Astrocyte (in vitro differentiated cells and primary cell): ENCODE results near the gene OSBP2. TPM values are rescaled to one million over a fixed set of nuclear protein-coding genes. Genes with fewer than 3 reads are reported as not detected.

Source experiments
- DNase-seq: peaks from one replicate; pipeline ENCODE4 v3.0.0-alpha.2; 2010; ENCODE audit warnings: low read depth
- FAIRE-seq: peaks from 2 replicates; lab custom pipeline; 2011; peaks lifted over from hg19 to GRCh38; lab: Jason Lieb, UNC
- H2AFZ ChIP-seq: 2 replicates; pipeline ENCODE4 v1.6.0; 2012; ENCODE audit warnings: low read depth, low read length, inconsistent platforms
- H3K27ac ChIP-seq: 2 replicates; pipeline ENCODE4 v1.5.1; 2011; ENCODE audit warnings: low read depth, low read length, inconsistent platforms
- H3K27me3 ChIP-seq: 2 replicates; pipeline ENCODE4 v1.6.0; 2011; ENCODE audit warnings: low read length, inconsistent platforms; ENCODE audit not compliant: insufficient read depth
- H3K36me3 ChIP-seq: 2 replicates; pipeline ENCODE4 v1.5.1; 2011; ENCODE audit warnings: low read length, inconsistent platforms; ENCODE audit not compliant: insufficient read depth
- H3K4me1 ChIP-seq: 2 replicates; pipeline ENCODE4 v1.5.1; 2011; ENCODE audit warnings: low read length, inconsistent platforms; ENCODE audit not compliant: insufficient read depth
- H3K4me2 ChIP-seq: 2 replicates; pipeline ENCODE4 v1.6.0; 2012; ENCODE audit warnings: low read length, inconsistent platforms
- H3K4me3 ChIP-seq: 2 replicates; pipeline ENCODE4 v1.5.1; 2011; ENCODE audit warnings: low read depth, mild to moderate bottlenecking, low read length, inconsistent platforms; ENCODE audit not compliant: insufficient read depth
- H3K79me2 ChIP-seq: 2 replicates; pipeline ENCODE4 v1.6.0; 2012; ENCODE audit warnings: mild to moderate bottlenecking, low read length, inconsistent platforms; ENCODE audit not compliant: insufficient read depth
- H3K9ac ChIP-seq: 2 replicates; pipeline ENCODE4 v1.6.0; 2012; ENCODE audit warnings: mild to moderate bottlenecking, low read length, inconsistent platforms
- H3K9me3 ChIP-seq: 2 replicates; pipeline ENCODE4 v1.5.1; 2012; ENCODE audit warnings: low read depth, mild to moderate bottlenecking, low read length, inconsistent platforms; ENCODE audit not compliant: insufficient read depth
- H4K20me1 ChIP-seq: 2 replicates; pipeline ENCODE4 v1.6.0; 2012; ENCODE audit warnings: low read length, inconsistent platforms; ENCODE audit not compliant: insufficient read depth
- H3K27ac Mint-ChIP-seq: one replicate; pipeline ENCODE4 v1.8.0; 2021; ENCODE audit warnings: mild to moderate bottlenecking, mixed read lengths; ENCODE audit not compliant: unreplicated experiment
- H3K27me3 Mint-ChIP-seq: one replicate; pipeline ENCODE4 v1.8.0; 2021; ENCODE audit warnings: low read depth, mixed read lengths; ENCODE audit not compliant: unreplicated experiment
- H3K36me3 Mint-ChIP-seq: one replicate; pipeline ENCODE4 v1.8.0; 2021; ENCODE audit warnings: low read depth, mixed read lengths; ENCODE audit not compliant: unreplicated experiment
- H3K4me1 Mint-ChIP-seq: one replicate; pipeline ENCODE4 v1.8.0; 2021; ENCODE audit warnings: low read depth, mixed read lengths; ENCODE audit not compliant: unreplicated experiment
- H3K4me3 Mint-ChIP-seq: one replicate; pipeline ENCODE4 v1.8.0; 2021; ENCODE audit warnings: mild to moderate bottlenecking, moderate library complexity, mixed read lengths; ENCODE audit not compliant: unreplicated experiment
- H3K9me3 Mint-ChIP-seq: one replicate; pipeline ENCODE4 v1.8.0; 2021; ENCODE audit warnings: mild to moderate bottlenecking, mixed read lengths; ENCODE audit not compliant: unreplicated experiment
- EZH2 ChIP-seq: IDR thresholded peaks from 2 replicates; pipeline ENCODE4 v1.6.1; 2012; ENCODE audit warnings: mild to moderate bottlenecking, low read length, inconsistent platforms; ENCODE audit not compliant: insufficient read depth
- total RNA-seq: library from RNA; stranded (reverse); gene quantifications from 2 replicates; pipeline ENCODE4 v1.2.1, GENCODE V29; 2021
- TF ChIP-seq, protein P1 (sequence below): IDR thresholded peaks from 2 replicates; pipeline ENCODE4 v1.5.1; 2011; ENCODE audit warnings: low read depth, mild to moderate bottlenecking, inconsistent platforms, low read length, moderate library complexity; ENCODE audit not compliant: insufficient read depth

OSBP2 gene
- total RNA-seq, 1 donor from 2014 or later = 0.48 TPM

DNA sequence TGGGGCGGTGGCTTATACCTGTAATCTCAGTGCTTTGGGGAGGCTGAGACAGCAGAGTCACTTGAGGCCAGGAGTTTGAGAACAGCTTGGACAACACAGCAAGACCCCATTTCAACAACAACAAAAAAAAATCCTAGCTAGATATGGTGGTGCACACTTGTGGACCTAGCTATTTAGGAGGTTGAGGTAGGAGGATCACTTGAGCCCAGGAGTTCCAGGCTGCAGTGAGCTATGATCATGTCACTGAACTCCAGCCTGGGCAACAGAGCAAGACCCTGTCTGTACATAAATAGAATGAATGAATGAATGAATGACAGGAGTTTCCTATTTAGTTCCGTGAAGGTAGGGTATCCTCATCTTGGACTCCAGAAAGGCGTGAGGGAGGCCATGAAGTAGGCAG is 107.0 kb downstream of the OSBP2 start:
- no peak overlapping the region for H3K9ac ChIP-seq
- no peak overlapping the region for H3K4me3 ChIP-seq
- peaks cover 19% of the 10 kb centered on the region for H3K27me3 ChIP-seq
- Mint-ChIP-seq H3K36me3 (no peaks in the 10 kb centered on the region), H3K4me3 (no peak overlapping the region), H3K4me1 (peaks cover 19% of the 10 kb centered on the region), H3K27me3 (peaks cover 43% of the 10 kb centered on the region), H3K9me3 (peaks cover 6% of the 10 kb centered on the region), H3K27ac (no peak overlapping the region)
- H4K20me1 ChIP-seq = peaks cover 15% of the 10 kb centered on the region
- no peak overlapping the region for H2AFZ ChIP-seq
- FAIRE-seq (no peak), DNase-seq (no peak)
- H3K79me2 ChIP-seq = no peaks in the 10 kb centered on the region
- H3K4me2 ChIP-seq = no peak overlapping the region
- TF ChIP-seq, protein P1, sequence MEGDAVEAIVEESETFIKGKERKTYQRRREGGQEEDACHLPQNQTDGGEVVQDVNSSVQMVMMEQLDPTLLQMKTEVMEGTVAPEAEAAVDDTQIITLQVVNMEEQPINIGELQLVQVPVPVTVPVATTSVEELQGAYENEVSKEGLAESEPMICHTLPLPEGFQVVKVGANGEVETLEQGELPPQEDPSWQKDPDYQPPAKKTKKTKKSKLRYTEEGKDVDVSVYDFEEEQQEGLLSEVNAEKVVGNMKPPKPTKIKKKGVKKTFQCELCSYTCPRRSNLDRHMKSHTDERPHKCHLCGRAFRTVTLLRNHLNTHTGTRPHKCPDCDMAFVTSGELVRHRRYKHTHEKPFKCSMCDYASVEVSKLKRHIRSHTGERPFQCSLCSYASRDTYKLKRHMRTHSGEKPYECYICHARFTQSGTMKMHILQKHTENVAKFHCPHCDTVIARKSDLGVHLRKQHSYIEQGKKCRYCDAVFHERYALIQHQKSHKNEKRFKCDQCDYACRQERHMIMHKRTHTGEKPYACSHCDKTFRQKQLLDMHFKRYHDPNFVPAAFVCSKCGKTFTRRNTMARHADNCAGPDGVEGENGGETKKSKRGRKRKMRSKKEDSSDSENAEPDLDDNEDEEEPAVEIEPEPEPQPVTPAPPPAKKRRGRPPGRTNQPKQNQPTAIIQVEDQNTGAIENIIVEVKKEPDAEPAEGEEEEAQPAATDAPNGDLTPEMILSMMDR = no peak
- no peak for TF ChIP-seq EZH2
- no peaks in the 10 kb centered on the region for H3K36me3 ChIP-seq
- H3K27ac ChIP-seq = no peak overlapping the region
- no peaks in the 10 kb centered on the region for H3K9me3 ChIP-seq
- peaks cover 17% of the 10 kb centered on the region for H3K4me1 ChIP-seq

DNA sequence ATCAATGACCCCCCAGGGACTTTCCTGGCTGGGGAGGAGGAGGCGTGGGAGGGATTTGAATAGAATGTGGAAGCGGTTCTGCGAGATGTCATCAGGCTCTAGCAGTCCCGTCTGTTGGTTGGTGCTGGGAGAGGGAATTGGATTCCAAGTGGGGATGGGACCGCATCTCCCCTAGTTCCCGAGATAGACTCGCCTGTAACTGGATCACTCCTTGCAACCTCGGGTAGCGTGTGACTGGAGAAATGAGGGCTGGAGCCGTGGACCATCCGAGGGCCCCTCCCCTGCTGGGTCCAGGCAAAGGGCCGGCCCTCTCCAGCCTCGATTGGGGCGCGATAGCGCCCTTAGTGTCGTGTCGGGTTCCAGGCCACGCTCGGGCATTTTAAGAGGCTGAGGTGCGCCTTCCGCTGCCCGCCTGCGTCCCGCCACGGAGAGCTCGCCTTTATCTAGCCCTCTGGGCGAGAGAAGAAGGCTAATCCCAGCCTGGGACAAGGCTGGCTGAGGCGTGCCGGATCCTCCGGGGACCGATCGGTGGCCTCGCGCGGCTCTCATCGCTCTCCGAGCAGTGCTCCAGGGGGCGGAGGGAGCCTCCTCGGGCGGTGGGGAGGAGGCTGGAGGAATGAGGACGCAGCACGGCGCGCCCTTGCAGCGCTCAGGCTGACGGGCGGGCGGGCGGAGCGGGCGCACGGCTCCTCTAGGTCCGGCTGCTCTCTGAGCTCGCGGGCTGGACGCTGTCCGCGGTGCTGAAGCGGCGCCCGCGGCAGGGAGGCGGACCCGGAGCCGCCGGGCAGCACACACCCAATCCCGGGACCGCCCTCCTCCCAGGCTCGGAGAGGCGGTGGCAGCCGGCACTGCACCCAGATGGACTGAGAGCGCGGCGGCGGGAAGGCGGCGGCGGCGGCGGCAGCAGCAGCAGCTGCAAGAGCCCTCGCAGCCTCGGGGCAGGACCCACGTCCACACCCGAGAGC is 107.8 kb downstream of the OSBP2 start:
- TF ChIP-seq, protein P1 = no peak
- no peak for TF ChIP-seq EZH2
- DNase-seq = peak; percentile 81
- Histone ChIP-seq H3K4me3 (peak overlapping the region; percentile 35), H3K79me2 (no peaks in the 10 kb centered on the region), H3K27ac (no peak overlapping the region), H3K4me1 (peaks cover 22% of the 10 kb centered on the region), H3K36me3 (no peaks in the 10 kb centered on the region), H4K20me1 (peaks cover 18% of the 10 kb centered on the region), H3K9ac (no peak overlapping the region), H3K27me3 (peaks cover 19% of the 10 kb centered on the region), H3K9me3 (no peaks in the 10 kb centered on the region), H3K4me2 (peak overlapping the region; percentile 87), H2AFZ (peak overlapping the region; percentile 68)
- Mint-ChIP-seq H3K9me3 (peaks cover 6% of the 10 kb centered on the region), H3K27me3 (peaks cover 43% of the 10 kb centered on the region), H3K36me3 (no peaks in the 10 kb centered on the region), H3K27ac (no peak overlapping the region), H3K4me3 (peak overlapping the region; percentile 68), H3K4me1 (peaks cover 24% of the 10 kb centered on the region)
- no peak for FAIRE-seq

DNA sequence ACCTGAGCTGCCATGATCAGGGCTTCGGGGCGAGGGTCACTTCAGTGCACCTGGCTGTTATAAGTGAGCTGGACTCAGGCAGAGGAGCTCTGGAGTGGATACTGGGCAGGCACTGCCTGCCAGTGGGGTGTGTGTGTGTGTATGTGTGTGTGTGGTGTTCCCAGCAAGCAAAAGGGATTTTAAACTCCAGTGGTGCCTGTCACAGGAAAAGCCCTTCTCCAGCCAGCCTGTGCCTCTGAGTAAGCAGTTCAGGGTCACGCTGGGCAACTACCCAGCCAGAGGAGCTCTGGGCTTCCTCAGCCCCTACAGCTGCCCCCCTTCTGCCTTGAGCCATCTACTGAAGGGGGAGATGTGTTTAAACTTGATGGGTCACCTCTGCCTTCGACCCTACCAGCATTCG is 109.0 kb downstream of the OSBP2 start:
- DNase-seq (no peak), FAIRE-seq (no peak)
- Mint-ChIP-seq H3K4me1 (peaks cover 24% of the 10 kb centered on the region), H3K27ac (no peak overlapping the region), H3K4me3 (no peak overlapping the region), H3K9me3 (peaks cover 6% of the 10 kb centered on the region), H3K36me3 (no peaks in the 10 kb centered on the region), H3K27me3 (peaks cover 36% of the 10 kb centered on the region)
- Histone ChIP-seq H3K4me1 (peaks cover 22% of the 10 kb centered on the region), H4K20me1 (peaks cover 18% of the 10 kb centered on the region), H3K9ac (no peak overlapping the region), H2AFZ (no peak overlapping the region), H3K27ac (no peak overlapping the region), H3K4me3 (no peak overlapping the region), H3K36me3 (no peaks in the 10 kb centered on the region), H3K4me2 (no peak overlapping the region), H3K79me2 (no peaks in the 10 kb centered on the region), H3K27me3 (peaks cover 19% of the 10 kb centered on the region), H3K9me3 (no peaks in the 10 kb centered on the region)
- no peak for TF ChIP-seq EZH2
- TF ChIP-seq, protein P1 = no peak
